ENCODE data around the gene OTOF. TPM values are rescaled to one million over a fixed set of nuclear protein-coding genes. Genes with fewer than 3 reads are reported as not detected.

OTOF gene
- total RNA-seq, 1 experiment from 2014 or later, result 0.10 TPM

DNA sequence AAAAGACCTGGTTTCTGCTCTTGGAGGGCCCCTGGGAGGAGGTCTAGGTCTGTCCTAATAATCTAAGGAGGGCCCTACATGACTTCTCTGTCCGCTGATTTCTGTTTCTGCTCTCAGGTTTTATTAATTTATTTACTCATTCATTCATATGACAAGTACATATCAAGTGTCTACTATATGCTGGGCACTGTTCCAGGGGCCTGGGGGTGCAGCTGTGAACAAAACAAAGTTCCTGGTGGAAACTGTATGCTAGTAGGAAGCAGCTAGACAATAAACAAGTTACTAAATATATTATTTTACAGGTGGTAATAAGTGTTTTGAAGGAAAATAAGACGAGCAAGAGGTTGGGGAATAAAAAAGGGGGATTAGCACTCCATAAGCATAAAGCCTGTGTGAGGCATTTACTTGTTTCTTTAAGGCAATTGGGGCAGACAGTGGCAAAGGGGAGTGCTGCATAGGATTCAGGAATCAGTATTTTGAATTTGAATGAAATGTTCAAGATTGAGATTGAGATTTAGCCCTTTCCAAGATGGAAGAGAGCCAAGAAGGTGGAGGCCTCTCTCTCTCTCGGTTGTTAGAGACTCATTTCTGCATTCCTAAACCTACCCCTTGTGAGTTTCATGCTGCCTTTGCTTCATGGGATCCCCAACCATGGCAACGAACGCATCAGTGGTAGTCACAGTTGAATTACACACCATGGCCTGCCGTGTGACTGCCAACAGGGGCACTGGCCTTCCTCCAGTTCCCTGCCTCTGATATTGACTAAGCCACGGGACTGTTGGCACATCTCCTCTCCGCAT is 47.9 kb downstream of the OTOF start (continued):
- TF ChIP-seq, protein P1, sequence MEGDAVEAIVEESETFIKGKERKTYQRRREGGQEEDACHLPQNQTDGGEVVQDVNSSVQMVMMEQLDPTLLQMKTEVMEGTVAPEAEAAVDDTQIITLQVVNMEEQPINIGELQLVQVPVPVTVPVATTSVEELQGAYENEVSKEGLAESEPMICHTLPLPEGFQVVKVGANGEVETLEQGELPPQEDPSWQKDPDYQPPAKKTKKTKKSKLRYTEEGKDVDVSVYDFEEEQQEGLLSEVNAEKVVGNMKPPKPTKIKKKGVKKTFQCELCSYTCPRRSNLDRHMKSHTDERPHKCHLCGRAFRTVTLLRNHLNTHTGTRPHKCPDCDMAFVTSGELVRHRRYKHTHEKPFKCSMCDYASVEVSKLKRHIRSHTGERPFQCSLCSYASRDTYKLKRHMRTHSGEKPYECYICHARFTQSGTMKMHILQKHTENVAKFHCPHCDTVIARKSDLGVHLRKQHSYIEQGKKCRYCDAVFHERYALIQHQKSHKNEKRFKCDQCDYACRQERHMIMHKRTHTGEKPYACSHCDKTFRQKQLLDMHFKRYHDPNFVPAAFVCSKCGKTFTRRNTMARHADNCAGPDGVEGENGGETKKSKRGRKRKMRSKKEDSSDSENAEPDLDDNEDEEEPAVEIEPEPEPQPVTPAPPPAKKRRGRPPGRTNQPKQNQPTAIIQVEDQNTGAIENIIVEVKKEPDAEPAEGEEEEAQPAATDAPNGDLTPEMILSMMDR (IDR thresholded peaks at IDR 0.05 in 2 of 3, conservative IDR thresholded peaks at IDR 0.05 in 1 of 3; ENCODE audit: borderline replicate concordance in 1 of 3, insufficient read depth in 1 of 3, low read depth in 2 of 3, low read length in 2 of 3), result no peak
- no peak for TF ChIP-seq SRF (IDR thresholded peaks at IDR 0.05; ENCODE audit: low read depth)

DNA sequence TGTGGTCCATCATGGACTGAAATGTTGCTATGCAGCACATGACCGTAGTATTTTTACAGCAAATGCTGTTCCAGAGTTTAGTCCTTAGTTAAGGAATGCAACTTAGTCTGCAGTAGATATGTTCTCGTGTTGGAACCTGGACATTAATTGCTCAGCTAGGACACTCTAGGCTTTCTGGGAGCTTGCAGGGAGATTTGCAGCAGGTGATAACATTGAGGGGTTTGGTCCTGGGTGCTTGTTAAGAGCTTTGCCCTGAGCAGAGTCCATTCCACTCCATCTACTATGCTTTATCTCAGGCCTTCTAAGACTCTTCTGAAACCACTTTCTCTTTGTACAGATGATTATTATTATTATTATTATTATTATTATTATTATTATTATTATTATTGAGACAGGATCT is 49.1 kb downstream of the OTOF start:
- CTCF ChIA-PET, result no interaction called here
- RAD21 ChIA-PET (ENCODE audit: low non-redundant PET in 1 of 2, low total read pairs in 2 of 2, uncharacterized antibody in 2 of 2, unreplicated experiment in 2 of 2), result no interaction called here
- Histone ChIP-seq H3K4me1 (ENCODE audit: control insufficient read depth in 1 of 2, insufficient read depth in 2 of 2, low read length in 2 of 2) (no peaks in the 10 kb centered on the region), H3K27ac (ENCODE audit: low read depth, low read length) (no peak overlapping the region), H3K9me2 (ENCODE audit: insufficient read depth) (no peaks in the 10 kb centered on the region), H3K4me3 (replicated peaks in 1 of 2; ENCODE audit: low read depth in 1 of 2, low read length in 2 of 2) (no peak overlapping the region), H3K79me2 (ENCODE audit: insufficient read depth, low read length) (no peaks in the 10 kb centered on the region), H3K4me2 (ENCODE audit: low read length) (no peak overlapping the region), H2AFZ (ENCODE audit: low read depth, low read length, poor library complexity, severe bottlenecking) (no peak overlapping the region), H4K20me1 (ENCODE audit: insufficient read depth) (no peaks in the 10 kb centered on the region), H3K9me3 (ENCODE audit: control insufficient read depth in 1 of 2, insufficient read depth in 1 of 2, low read depth in 1 of 2, low read length in 2 of 2) (no peaks in the 10 kb centered on the region), H3K27me3 (ENCODE audit: insufficient read depth, low read length) (no peaks in the 10 kb centered on the region), H3K36me3 (ENCODE audit: control insufficient read depth in 1 of 2, insufficient read depth in 2 of 2, low read length in 2 of 2) (no peaks in the 10 kb centered on the region), H3K9ac (ENCODE audit: low read length) (no peak overlapping the region)
- intact Hi-C loops (cut with micrococcal nuclease), result no loop called here
- BruUV-seq (replicated peaks), result no TSS peak
- POLR2A ChIA-PET, result no interaction called here
- ATAC-seq (no peak), DNase-seq (ENCODE audit: low read depth, low spot score) (no peak)
- no peak for TF ChIP-seq YY1 (IDR thresholded peaks at IDR 0.05; ENCODE audit: extremely low read depth, insufficient replicate concordance, low read depth, low read length)
- TF ChIP-seq, protein P2, sequence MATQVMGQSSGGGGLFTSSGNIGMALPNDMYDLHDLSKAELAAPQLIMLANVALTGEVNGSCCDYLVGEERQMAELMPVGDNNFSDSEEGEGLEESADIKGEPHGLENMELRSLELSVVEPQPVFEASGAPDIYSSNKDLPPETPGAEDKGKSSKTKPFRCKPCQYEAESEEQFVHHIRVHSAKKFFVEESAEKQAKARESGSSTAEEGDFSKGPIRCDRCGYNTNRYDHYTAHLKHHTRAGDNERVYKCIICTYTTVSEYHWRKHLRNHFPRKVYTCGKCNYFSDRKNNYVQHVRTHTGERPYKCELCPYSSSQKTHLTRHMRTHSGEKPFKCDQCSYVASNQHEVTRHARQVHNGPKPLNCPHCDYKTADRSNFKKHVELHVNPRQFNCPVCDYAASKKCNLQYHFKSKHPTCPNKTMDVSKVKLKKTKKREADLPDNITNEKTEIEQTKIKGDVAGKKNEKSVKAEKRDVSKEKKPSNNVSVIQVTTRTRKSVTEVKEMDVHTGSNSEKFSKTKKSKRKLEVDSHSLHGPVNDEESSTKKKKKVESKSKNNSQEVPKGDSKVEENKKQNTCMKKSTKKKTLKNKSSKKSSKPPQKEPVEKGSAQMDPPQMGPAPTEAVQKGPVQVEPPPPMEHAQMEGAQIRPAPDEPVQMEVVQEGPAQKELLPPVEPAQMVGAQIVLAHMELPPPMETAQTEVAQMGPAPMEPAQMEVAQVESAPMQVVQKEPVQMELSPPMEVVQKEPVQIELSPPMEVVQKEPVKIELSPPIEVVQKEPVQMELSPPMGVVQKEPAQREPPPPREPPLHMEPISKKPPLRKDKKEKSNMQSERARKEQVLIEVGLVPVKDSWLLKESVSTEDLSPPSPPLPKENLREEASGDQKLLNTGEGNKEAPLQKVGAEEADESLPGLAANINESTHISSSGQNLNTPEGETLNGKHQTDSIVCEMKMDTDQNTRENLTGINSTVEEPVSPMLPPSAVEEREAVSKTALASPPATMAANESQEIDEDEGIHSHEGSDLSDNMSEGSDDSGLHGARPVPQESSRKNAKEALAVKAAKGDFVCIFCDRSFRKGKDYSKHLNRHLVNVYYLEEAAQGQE (IDR thresholded peaks at IDR 0.05; ENCODE audit: low read depth), result no peak
- no peak for TF ChIP-seq JUND (IDR thresholded peaks at IDR 0.05)
- no peak for TF ChIP-seq SRF (IDR thresholded peaks at IDR 0.05; ENCODE audit: low read depth)
- no peak for TF ChIP-seq SIN3A (IDR thresholded peaks at IDR 0.05; ENCODE audit: low read depth)
- TF ChIP-seq RAD21 (IDR thresholded peaks at IDR 0.05; ENCODE audit: low read depth), result no peak
- no peak for TF ChIP-seq ELF1 (IDR thresholded peaks at IDR 0.05; ENCODE audit: borderline replicate concordance, low read depth)
- TF ChIP-seq, protein P1 (IDR thresholded peaks at IDR 0.05 in 2 of 3, conservative IDR thresholded peaks at IDR 0.05 in 1 of 3; ENCODE audit: borderline replicate concordance in 1 of 3, insufficient read depth in 1 of 3, low read depth in 2 of 3, low read length in 2 of 3), result no peak
- TF ChIP-seq, protein P3, sequence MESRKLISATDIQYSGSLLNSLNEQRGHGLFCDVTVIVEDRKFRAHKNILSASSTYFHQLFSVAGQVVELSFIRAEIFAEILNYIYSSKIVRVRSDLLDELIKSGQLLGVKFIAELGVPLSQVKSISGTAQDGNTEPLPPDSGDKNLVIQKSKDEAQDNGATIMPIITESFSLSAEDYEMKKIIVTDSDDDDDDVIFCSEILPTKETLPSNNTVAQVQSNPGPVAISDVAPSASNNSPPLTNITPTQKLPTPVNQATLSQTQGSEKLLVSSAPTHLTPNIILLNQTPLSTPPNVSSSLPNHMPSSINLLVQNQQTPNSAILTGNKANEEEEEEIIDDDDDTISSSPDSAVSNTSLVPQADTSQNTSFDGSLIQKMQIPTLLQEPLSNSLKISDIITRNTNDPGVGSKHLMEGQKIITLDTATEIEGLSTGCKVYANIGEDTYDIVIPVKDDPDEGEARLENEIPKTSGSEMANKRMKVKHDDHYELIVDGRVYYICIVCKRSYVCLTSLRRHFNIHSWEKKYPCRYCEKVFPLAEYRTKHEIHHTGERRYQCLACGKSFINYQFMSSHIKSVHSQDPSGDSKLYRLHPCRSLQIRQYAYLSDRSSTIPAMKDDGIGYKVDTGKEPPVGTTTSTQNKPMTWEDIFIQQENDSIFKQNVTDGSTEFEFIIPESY (IDR thresholded peaks at IDR 0.05; ENCODE audit: extremely low read depth, insufficient replicate concordance, low read length), result no peak
- no peak for TF ChIP-seq CEBPB (IDR thresholded peaks at IDR 0.05; ENCODE audit: low read depth)
- TF ChIP-seq SP1 (IDR thresholded peaks at IDR 0.05; ENCODE audit: low read depth), result no peak
- TF ChIP-seq EGR1 (IDR thresholded peaks at IDR 0.05; ENCODE audit: low read depth), result no peak
- no peak for TF ChIP-seq POLR2AphosphoS5 (IDR thresholded peaks at IDR 0.05; ENCODE audit: low read depth, low read length)

Data from HCT116 (cell line).